Upper lobe of left lung (tissue), 6 donors: Measurements from ENCODE around the gene COL4A6. TPM values are rescaled to one million over a fixed set of nuclear protein-coding genes. Genes with fewer than 3 reads are reported as not detected.

Source experiments
- ATAC-seq, 2 donors: fragments of 200-7000 bp; cut with Tn5 transposase; one replicate each; pipeline ENCODE4 v1.9.1; 2022; ENCODE audit warnings: mild to moderate bottlenecking in 2 of 2, moderate library complexity in 2 of 2; ENCODE audit not compliant: low FRiP score in 2 of 2
- DNase-seq, 2 donors: peaks; one replicate each; pipeline ENCODE4 v3.0.0-alpha.2; 2019 to 2020
- H3K27ac ChIP-seq, 4 donors: fragments of 200-600 bp; sonication (generic); one replicate each; pipeline ENCODE4 v1.5.1; 2016 to 2019
- H3K27me3 ChIP-seq, 4 donors: fragments of 200-600 bp; sonication (generic); one replicate each; pipeline ENCODE4 v1.5.1; 2017 to 2019
- H3K36me3 ChIP-seq, 4 donors: fragments of 200-600 bp; sonication (generic); one replicate each; pipeline ENCODE4 v1.5.1; 2016 to 2019
- H3K4me1 ChIP-seq, 4 donors: fragments of 200-600 bp; sonication (generic); one replicate each; pipeline ENCODE4 v1.5.1; 2018 to 2019
- H3K4me3 ChIP-seq, 4 donors: fragments of 200-600 bp; sonication (generic); one replicate each; pipeline ENCODE4 v1.5.1; 2017 to 2019; ENCODE audit warnings: mild to moderate bottlenecking in 2 of 4, moderate library complexity in 1 of 4
- H3K9me3 ChIP-seq, 4 donors: fragments of 200-600 bp; sonication (generic); one replicate each; pipeline ENCODE4 v1.5.1; 2018 to 2019
- CTCF ChIP-seq, 6 experiments: fragments of 450-650 bp in 4 of 6; fragments of 200-600 bp in 2 of 6; sonication (generic) in 2 of 6; IDR thresholded peaks; one replicate each; pipeline ENCODE4 v1.5.1; 2016 to 2019; ENCODE audit warnings: antibody characterized with exemption in 6 of 6
- EP300 ChIP-seq, 4 donors: sonication (generic); formaldehyde crosslinking; IDR thresholded peaks; one replicate each; pipeline ENCODE4 v1.5.1; 2017; ENCODE audit warnings: antibody characterized with exemption in 4 of 4, control low read depth in 2 of 4
- POLR2A ChIP-seq, 4 donors: fragments of 450-650 bp; IDR thresholded peaks; one replicate each; pipeline ENCODE4 v1.5.1; 2016 to 2017; ENCODE audit warnings: antibody characterized with exemption in 4 of 4, mild to moderate bottlenecking in 2 of 4
- POLR2AphosphoS5 ChIP-seq, 2 donors: sonication (generic); formaldehyde crosslinking; IDR thresholded peaks; one replicate each; pipeline ENCODE4 v1.5.1; 2017; ENCODE audit warnings: antibody characterized with exemption in 2 of 2
- WGBS, 2 donors: methylation state at CpG; one replicate each; pipeline ENCODE4 v1.1.5; 2017 to 2018; 5-methylcytosine and 5-hydroxymethylcytosine counted together
- total RNA-seq, 6 donors: library from RNA; depleted of rRNA in 4 of 6; stranded (reverse); fragments of >200 nt in 4 of 6; gene quantifications; one replicate each; pipeline versions ENCODE4 v1.1.0 to v1.2.1, GENCODE V29; 2016 to 2021
- donor health status: DM: no; HTN: no; CAD: no; lungs with moderate emphysema.
- donor health status: DM: no; HTN: yes; CAD: no; lungs with severe emphysema.

Gene COL4A6
- total RNA-seq, 6 donors from 2014 or later, result 0.52 to 3.8 (median 2.2) TPM

- Histone ChIP-seq H3K27me3 (no peaks in the 10 kb centered on the region), H3K36me3 (no peaks in the 10 kb centered on the region), H3K4me3 (no peak overlapping the region), H3K27ac (no peak overlapping the region), H3K9me3 (no peaks in the 10 kb centered on the region), H3K4me1 (no peaks in the 10 kb centered on the region)
- no peak for DNase-seq
- WGBS, 2 donors, result 27 to 83% methylated on average over 1 of the region's 1 CpG
- no peak for TF ChIP-seq POLR2AphosphoS5 (IDR thresholded peaks at IDR 0.05)
- no peak for TF ChIP-seq CTCF (IDR thresholded peaks at IDR 0.05)
- TF ChIP-seq EP300 (IDR thresholded peaks at IDR 0.05), result no peak
- TF ChIP-seq POLR2A (IDR thresholded peaks at IDR 0.05), result no peak
- no peak for ATAC-seq
Observed at GRCh38 chrX:108426262-108426661, 12.0 kb downstream of the COL4A6 start.

GRCh38 chrX:108420481-108420880, 17.7 kb downstream of the COL4A6 start:
- H3K4me1 ChIP-seq, result no peaks in the 10 kb centered on the region
- H3K27ac ChIP-seq, result no peak overlapping the region
- TF ChIP-seq EP300 (IDR thresholded peaks at IDR 0.05), result no peak
- no peaks in the 10 kb centered on the region for H3K36me3 ChIP-seq
- DNase-seq (no peak), ATAC-seq (no peak)
- H3K9me3 ChIP-seq, result no peaks in the 10 kb centered on the region
- no peaks in the 10 kb centered on the region for H3K27me3 ChIP-seq
- H3K4me3 ChIP-seq, result no peak overlapping the region
- 28 to 92% methylated on average over 1 of the region's 1 CpG for WGBS, 2 donors

- Histone ChIP-seq H3K27ac (no peak overlapping the region), H3K4me3 (no peak overlapping the region), H3K4me1 (no peaks in the 10 kb centered on the region), H3K9me3 (no peaks in the 10 kb centered on the region), H3K36me3 (no peaks in the 10 kb centered on the region), H3K27me3 (no peaks in the 10 kb centered on the region)
- TF ChIP-seq CTCF (IDR thresholded peaks at IDR 0.05) (no peak), POLR2AphosphoS5 (IDR thresholded peaks at IDR 0.05) (no peak), EP300 (IDR thresholded peaks at IDR 0.05) (no peak), POLR2A (IDR thresholded peaks at IDR 0.05) (no peak)
- WGBS, 2 donors, result 68 to 74% methylated on average over 1 of the region's 1 CpG
- DNase-seq (no peak), ATAC-seq (no peak)
Observed at GRCh38 chrX:108419401-108419800, 18.8 kb downstream of the COL4A6 start.

GRCh38 chrX:108417257-108417656, 21.0 kb downstream of the COL4A6 start:
- Histone ChIP-seq H3K27me3 (no peaks in the 10 kb centered on the region), H3K27ac (no peak overlapping the region), H3K4me3 (no peak overlapping the region), H3K4me1 (no peaks in the 10 kb centered on the region), H3K9me3 (no peaks in the 10 kb centered on the region), H3K36me3 (no peaks in the 10 kb centered on the region)
- DNase-seq (no peak), ATAC-seq (no peak)
- TF ChIP-seq CTCF (IDR thresholded peaks at IDR 0.05) (no peak), POLR2AphosphoS5 (IDR thresholded peaks at IDR 0.05) (no peak), POLR2A (IDR thresholded peaks at IDR 0.05) (no peak), EP300 (IDR thresholded peaks at IDR 0.05) (no peak)
- 42 to 80% methylated on average over 1 of the region's 1 CpG for WGBS, 2 donors

GRCh38 chrX:108415891-108416290, 22.3 kb downstream of the COL4A6 start:
- Histone ChIP-seq H3K4me3 (no peak overlapping the region), H3K27me3 (no peaks in the 10 kb centered on the region), H3K4me1 (no peaks in the 10 kb centered on the region), H3K9me3 (no peaks in the 10 kb centered on the region), H3K27ac (no peak overlapping the region), H3K36me3 (no peaks in the 10 kb centered on the region)
- no peak for ATAC-seq
- no peak for TF ChIP-seq CTCF (IDR thresholded peaks at IDR 0.05)
- no peak for TF ChIP-seq POLR2AphosphoS5 (IDR thresholded peaks at IDR 0.05)
- no peak for TF ChIP-seq POLR2A (IDR thresholded peaks at IDR 0.05)
- no peak for TF ChIP-seq EP300 (IDR thresholded peaks at IDR 0.05)
- no peak for DNase-seq
- WGBS, 2 donors, result 31 to 39% methylated on average over 2 of the region's 2 CpGs
